Loucy (cell line): Measurements from ENCODE around the gene CECR2.

Experiments
- H2AFZ ChIP-seq: fragments of 200-600 bp; sonication (generic); 2 replicates; pipeline ENCODE4 v1.6.0; 2016; ENCODE audit warnings: antibody characterized with exemption, mild to moderate bottlenecking, low read length, moderate library complexity
- H3F3A ChIP-seq: fragments of 200-600 bp; 2 replicates; pipeline ENCODE4 v1.6.0; 2016; ENCODE audit warnings: antibody characterized with exemption, low read depth, mild to moderate bottlenecking
- H3K27me3 ChIP-seq: fragments of 200-600 bp; sonication (generic); 2 replicates; pipeline ENCODE4 v1.6.1; 2014; ENCODE audit warnings: low read length, mild to moderate bottlenecking; ENCODE audit not compliant: insufficient read depth, poor library complexity, severe bottlenecking
- H3K36me3 ChIP-seq: fragments of 200-600 bp; sonication (generic); 2 replicates; pipeline ENCODE4 v1.6.1; 2016; ENCODE audit warnings: low read length; ENCODE audit not compliant: insufficient read depth
- H3K4me1 ChIP-seq: fragments of 200-600 bp; sonication (generic); 2 replicates; pipeline ENCODE4 v1.5.1; 2014; ENCODE audit warnings: low read length, mild to moderate bottlenecking; ENCODE audit not compliant: insufficient read depth, poor library complexity, severe bottlenecking
- H3K4me2 ChIP-seq: fragments of 200-600 bp; sonication (generic); 2 replicates; pipeline ENCODE4 v1.6.0; 2014; ENCODE audit warnings: antibody characterized with exemption, low read length, low read depth, mild to moderate bottlenecking; ENCODE audit not compliant: poor library complexity, severe bottlenecking
- H3K4me3 ChIP-seq: fragments of 200-600 bp; sonication (generic); 2 replicates; pipeline ENCODE4 v1.5.1; 2014; ENCODE audit warnings: low read length, mild to moderate bottlenecking, mixed read lengths; ENCODE audit not compliant: poor library complexity, severe bottlenecking
- H3K79me2 ChIP-seq: fragments of 200-600 bp; sonication (generic); 2 replicates; pipeline ENCODE4 v1.6.1; 2014; ENCODE audit warnings: low read length; ENCODE audit not compliant: insufficient read depth
- H3K9ac ChIP-seq: fragments of 200-600 bp; sonication (generic); 2 replicates; pipeline ENCODE4 v1.6.0; 2014; ENCODE audit warnings: mild to moderate bottlenecking, low read depth, low read length, moderate library complexity; ENCODE audit not compliant: poor library complexity, severe bottlenecking
- H3K9me2 ChIP-seq: fragments of 200-600 bp; sonication (generic); replicated peaks from 2 replicates; pipeline ENCODE4 v1.6.1; 2016; ENCODE audit warnings: low read depth, low read length, mixed read lengths
- H3K9me3 ChIP-seq: fragments of 200-600 bp; sonication (generic); 2 replicates; pipeline ENCODE4 v1.6.1; 2014; ENCODE audit warnings: mild to moderate bottlenecking, antibody characterized with exemption, low read length, low read depth; ENCODE audit not compliant: insufficient read depth
- H4K20me1 ChIP-seq: fragments of 200-600 bp; sonication (generic); 2 replicates; pipeline ENCODE4 v1.6.0; 2014; ENCODE audit warnings: antibody characterized with exemption, low read length, mild to moderate bottlenecking; ENCODE audit not compliant: insufficient read depth, poor library complexity, severe bottlenecking
- CTCF ChIP-seq: fragments of 200-600 bp; sonication (generic); conservative IDR thresholded peaks from 2 replicates; pipeline ENCODE4 v1.5.1; 2014; ENCODE audit warnings: mild to moderate bottlenecking, antibody characterized with exemption, low read length
- EZH2phosphoT487 ChIP-seq: fragments of 200-600 bp; IDR thresholded peaks from 2 replicates; pipeline ENCODE4 v1.6.1; 2018; ENCODE audit warnings: antibody characterized with exemption, mild to moderate bottlenecking, moderate library complexity, borderline replicate concordance

Gene CECR2

GRCh38 chr22:17566776-17567175, 197.5 kb downstream of the CECR2 start:
- Histone ChIP-seq H4K20me1 (no peaks in the 10 kb centered on the region), H3K36me3 (no peaks in the 10 kb centered on the region), H3K9me3 (no peaks in the 10 kb centered on the region), H3K4me3 (no peak overlapping the region), H3K4me2 (no peak overlapping the region), H3K9ac (no peak overlapping the region), H3K27me3 (no peaks in the 10 kb centered on the region), H2AFZ (no peak overlapping the region), H3K9me2 (no peaks in the 10 kb centered on the region), H3F3A (no peaks in the 10 kb centered on the region), H3K4me1 (no peaks in the 10 kb centered on the region), H3K79me2 (no peaks in the 10 kb centered on the region)
- TF ChIP-seq EZH2phosphoT487, result no peak
- TF ChIP-seq CTCF, result no peak

- Histone ChIP-seq H3K4me1 (no peaks in the 10 kb centered on the region), H4K20me1 (no peaks in the 10 kb centered on the region), H3K36me3 (no peaks in the 10 kb centered on the region), H3K4me2 (no peak overlapping the region), H3K79me2 (no peaks in the 10 kb centered on the region), H3K9me2 (no peaks in the 10 kb centered on the region), H3F3A (no peaks in the 10 kb centered on the region), H3K27me3 (no peaks in the 10 kb centered on the region), H3K4me3 (no peak overlapping the region), H3K9ac (no peak overlapping the region), H2AFZ (no peak overlapping the region), H3K9me3 (no peaks in the 10 kb centered on the region)
- TF ChIP-seq EZH2phosphoT487 (no peak), CTCF (no peak)
Measured at GRCh38 chr22:17569971-17570511, 200.8 kb downstream of the CECR2 start.

- no peak overlapping the region for H2AFZ ChIP-seq
- no peaks in the 10 kb centered on the region for H3K36me3 ChIP-seq
- no peaks in the 10 kb centered on the region for H3K27me3 ChIP-seq
- no peaks in the 10 kb centered on the region for H3K9me3 ChIP-seq
- no peak overlapping the region for H3K4me3 ChIP-seq
- TF ChIP-seq EZH2phosphoT487 (no peak), CTCF (no peak)
- H3K9me2 ChIP-seq, result no peaks in the 10 kb centered on the region
- H3F3A ChIP-seq, result no peaks in the 10 kb centered on the region
- no peaks in the 10 kb centered on the region for H3K4me1 ChIP-seq
- H3K9ac ChIP-seq, result no peak overlapping the region
- H4K20me1 ChIP-seq, result no peaks in the 10 kb centered on the region
- no peak overlapping the region for H3K4me2 ChIP-seq
- no peaks in the 10 kb centered on the region for H3K79me2 ChIP-seq
Measured at GRCh38 chr22:17570851-17571631, 201.8 kb downstream of the CECR2 start.
